ENCODE measurements around the gene MAP2. TPM values are rescaled to one million over a fixed set of nuclear protein-coding genes. Genes with fewer than 3 reads are reported as not detected.

MAP2 gene
- total RNA-seq, 1 experiment from 2014 or later = 7.4 TPM

GRCh38 chr2:209663656-209664055 lies 239.8 kb downstream of the MAP2 start:
- Histone ChIP-seq H3K27me3 (ENCODE audit: insufficient read depth, low read length) (no peaks in the 10 kb centered on the region), H3K36me3 (ENCODE audit: control insufficient read depth in 1 of 2, insufficient read depth in 2 of 2, low read length in 2 of 2) (no peaks in the 10 kb centered on the region), H3K79me2 (ENCODE audit: insufficient read depth, low read length) (no peaks in the 10 kb centered on the region), H3K9ac (ENCODE audit: low read length) (no peak overlapping the region), H3K27ac (ENCODE audit: low read depth, low read length) (no peak overlapping the region), H3K4me1 (ENCODE audit: control insufficient read depth in 1 of 2, insufficient read depth in 2 of 2, low read length in 2 of 2) (peaks cover 0 to 13% of the 10 kb centered on the region in 2 experiments; a peak in 2 of 4 replicates), H4K20me1 (ENCODE audit: insufficient read depth) (no peaks in the 10 kb centered on the region), H3K9me2 (ENCODE audit: insufficient read depth) (no peaks in the 10 kb centered on the region), H2AFZ (ENCODE audit: low read depth, low read length, poor library complexity, severe bottlenecking) (peak overlapping the region; percentile 99), H3K4me2 (ENCODE audit: low read length) (peak overlapping the region; percentile 71; the same call in 1 of the 2 replicates), H3K4me3 (replicated peaks in 1 of 2; ENCODE audit: low read depth in 1 of 2, low read length in 2 of 2) (no peak overlapping the region), H3K9me3 (ENCODE audit: control insufficient read depth in 1 of 2, insufficient read depth in 1 of 2, low read depth in 1 of 2, low read length in 2 of 2) (no peaks in the 10 kb centered on the region)
- ChIA-PET RAD21 (ENCODE audit: low non-redundant PET in 1 of 2, low total read pairs in 2 of 2, uncharacterized antibody in 2 of 2, unreplicated experiment in 2 of 2) (no interaction called here), CTCF (no interaction called here), POLR2A (no interaction called here)
- intact Hi-C loops (cut with micrococcal nuclease) = no loop called here
- ATAC-seq (no peak), DNase-seq (ENCODE audit: low read depth, low spot score) (no peak)
- no TSS peak for BruUV-seq (replicated peaks)
- TF ChIP-seq SP1 (IDR thresholded peaks at IDR 0.05; ENCODE audit: low read depth) (no peak), EZH2 (IDR thresholded peaks at IDR 0.05) (no peak), SRF (IDR thresholded peaks at IDR 0.05; ENCODE audit: low read depth) (no peak), ZFX (IDR thresholded peaks at IDR 0.05) (no peak)

DNA sequence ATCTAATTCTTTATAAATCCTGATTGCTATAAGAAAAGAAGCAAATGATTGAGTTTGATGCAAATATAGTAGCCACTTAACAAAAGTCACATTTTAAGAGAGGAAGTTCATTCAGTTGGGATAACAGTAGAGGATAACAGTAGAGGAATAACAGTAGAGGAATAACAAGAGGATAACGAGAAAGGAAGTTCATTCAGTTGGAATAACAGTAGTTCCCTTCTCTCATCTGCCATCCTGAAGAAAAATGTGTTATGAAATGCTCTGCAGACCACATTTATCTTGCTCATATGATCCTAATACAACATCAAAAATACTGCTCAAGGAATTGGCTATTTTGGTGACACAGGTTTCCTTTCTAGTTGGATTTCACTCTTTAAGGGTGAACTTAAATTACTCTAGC lies 242.4 kb downstream of the MAP2 start:
- DNase-seq (ENCODE audit: low read depth, low spot score) = no peak
- Histone ChIP-seq H3K9me3 (ENCODE audit: control insufficient read depth in 1 of 2, insufficient read depth in 1 of 2, low read depth in 1 of 2, low read length in 2 of 2) (no peaks in the 10 kb centered on the region), H3K9me2 (ENCODE audit: insufficient read depth) (no peaks in the 10 kb centered on the region), H3K4me1 (ENCODE audit: control insufficient read depth in 1 of 2, insufficient read depth in 2 of 2, low read length in 2 of 2) (peaks cover 0 to 13% of the 10 kb centered on the region in 2 experiments; a peak in 2 of 4 replicates), H4K20me1 (ENCODE audit: insufficient read depth) (no peaks in the 10 kb centered on the region), H3K4me3 (replicated peaks in 1 of 2; ENCODE audit: low read depth in 1 of 2, low read length in 2 of 2) (no peak overlapping the region), H3K79me2 (ENCODE audit: insufficient read depth, low read length) (no peaks in the 10 kb centered on the region), H2AFZ (ENCODE audit: low read depth, low read length, poor library complexity, severe bottlenecking) (no peak overlapping the region), H3K9ac (ENCODE audit: low read length) (no peak overlapping the region), H3K27me3 (ENCODE audit: insufficient read depth, low read length) (no peaks in the 10 kb centered on the region), H3K36me3 (ENCODE audit: control insufficient read depth in 1 of 2, insufficient read depth in 2 of 2, low read length in 2 of 2) (no peaks in the 10 kb centered on the region), H3K4me2 (ENCODE audit: low read length) (no peak overlapping the region), H3K27ac (ENCODE audit: low read depth, low read length) (no peak overlapping the region)
- intact Hi-C loops (cut with micrococcal nuclease) = no loop called here
- ATAC-seq = no peak
- POLR2A ChIA-PET = no interaction called here
- RAD21 ChIA-PET (ENCODE audit: low non-redundant PET in 1 of 2, low total read pairs in 2 of 2, uncharacterized antibody in 2 of 2, unreplicated experiment in 2 of 2) = no interaction called here
- no TSS peak for BruUV-seq (replicated peaks)
- CTCF ChIA-PET = no interaction called here
- TF ChIP-seq, protein P1, sequence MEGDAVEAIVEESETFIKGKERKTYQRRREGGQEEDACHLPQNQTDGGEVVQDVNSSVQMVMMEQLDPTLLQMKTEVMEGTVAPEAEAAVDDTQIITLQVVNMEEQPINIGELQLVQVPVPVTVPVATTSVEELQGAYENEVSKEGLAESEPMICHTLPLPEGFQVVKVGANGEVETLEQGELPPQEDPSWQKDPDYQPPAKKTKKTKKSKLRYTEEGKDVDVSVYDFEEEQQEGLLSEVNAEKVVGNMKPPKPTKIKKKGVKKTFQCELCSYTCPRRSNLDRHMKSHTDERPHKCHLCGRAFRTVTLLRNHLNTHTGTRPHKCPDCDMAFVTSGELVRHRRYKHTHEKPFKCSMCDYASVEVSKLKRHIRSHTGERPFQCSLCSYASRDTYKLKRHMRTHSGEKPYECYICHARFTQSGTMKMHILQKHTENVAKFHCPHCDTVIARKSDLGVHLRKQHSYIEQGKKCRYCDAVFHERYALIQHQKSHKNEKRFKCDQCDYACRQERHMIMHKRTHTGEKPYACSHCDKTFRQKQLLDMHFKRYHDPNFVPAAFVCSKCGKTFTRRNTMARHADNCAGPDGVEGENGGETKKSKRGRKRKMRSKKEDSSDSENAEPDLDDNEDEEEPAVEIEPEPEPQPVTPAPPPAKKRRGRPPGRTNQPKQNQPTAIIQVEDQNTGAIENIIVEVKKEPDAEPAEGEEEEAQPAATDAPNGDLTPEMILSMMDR (IDR thresholded peaks at IDR 0.05 in 2 of 3, conservative IDR thresholded peaks at IDR 0.05 in 1 of 3; ENCODE audit: borderline replicate concordance in 1 of 3, insufficient read depth in 1 of 3, low read depth in 2 of 3, low read length in 2 of 3) = no peak
- TF ChIP-seq SRF (IDR thresholded peaks at IDR 0.05; ENCODE audit: low read depth) (no peak), TCF7L2 (IDR thresholded peaks at IDR 0.05; ENCODE audit: borderline replicate concordance, extremely low read depth, insufficient read depth, insufficient read length) (no peak), POLR2AphosphoS5 (IDR thresholded peaks at IDR 0.05; ENCODE audit: low read depth, low read length) (no peak), EGR1 (IDR thresholded peaks at IDR 0.05; ENCODE audit: low read depth) (no peak), EZH2 (IDR thresholded peaks at IDR 0.05) (no peak), SIN3A (IDR thresholded peaks at IDR 0.05; ENCODE audit: low read depth) (no peak), REST (IDR thresholded peaks at IDR 0.05; ENCODE audit: low read depth) (no peak), POLR2A (IDR thresholded peaks at IDR 0.05; ENCODE audit: borderline replicate concordance, extremely low read depth, insufficient read depth, insufficient read length) (no peak), ZFX (IDR thresholded peaks at IDR 0.05) (no peak), RAD21 (IDR thresholded peaks at IDR 0.05; ENCODE audit: low read depth) (no peak)
- TF ChIP-seq, protein P2, sequence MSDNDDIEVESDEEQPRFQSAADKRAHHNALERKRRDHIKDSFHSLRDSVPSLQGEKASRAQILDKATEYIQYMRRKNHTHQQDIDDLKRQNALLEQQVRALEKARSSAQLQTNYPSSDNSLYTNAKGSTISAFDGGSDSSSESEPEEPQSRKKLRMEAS (IDR thresholded peaks at IDR 0.05) = no peak
